Neuron (in vitro differentiated cells): ENCODE results near the gene FRY.

Experiments used
- H2AFZ ChIP-seq: one replicate; pipeline ENCODE4 v1.6.1; 2013; ENCODE audit warnings: low read depth, mild to moderate bottlenecking, inconsistent platforms, low read length, moderate library complexity
- H3K27me3 ChIP-seq: one replicate; pipeline ENCODE4 v1.6.1; 2013; ENCODE audit warnings: low read length; ENCODE audit not compliant: insufficient read depth
- H3K36me3 ChIP-seq: one replicate; pipeline ENCODE4 v1.6.1; 2013; ENCODE audit warnings: low read length; ENCODE audit not compliant: insufficient read depth
- H3K4me1 ChIP-seq: one replicate; pipeline ENCODE4 v1.6.1; 2013; ENCODE audit warnings: low read length; ENCODE audit not compliant: insufficient read depth
- H3K4me3 ChIP-seq: 2 replicates; pipeline ENCODE4 v1.5.1; 2013; ENCODE audit warnings: mild to moderate bottlenecking, low read length, moderate library complexity
- H3K9me3 ChIP-seq: one replicate; pipeline ENCODE4 v1.6.1; 2013; ENCODE audit warnings: low read length

The FRY gene

DNA sequence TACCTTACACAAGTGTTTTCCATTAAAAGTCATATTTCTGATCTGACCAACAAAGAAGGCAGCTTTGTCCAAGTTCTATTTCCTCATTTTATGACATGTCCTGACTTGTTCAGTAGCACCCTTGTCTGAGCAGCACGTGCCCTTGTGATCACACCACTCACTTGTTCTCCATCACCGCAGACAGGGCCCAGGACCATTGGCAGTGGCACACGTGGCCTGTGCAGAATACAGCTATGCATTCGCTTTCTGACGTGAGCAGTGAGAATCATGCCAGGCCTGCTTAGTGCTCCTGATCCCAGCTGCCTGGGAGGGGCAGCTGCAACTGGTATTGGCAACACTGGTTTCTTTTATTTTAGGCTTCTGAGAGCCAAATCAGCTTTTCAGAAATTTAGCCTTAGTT lies 134.2 kb downstream of the FRY start:
- Histone ChIP-seq H3K27me3 (no peaks in the 10 kb centered on the region), H3K36me3 (no peaks in the 10 kb centered on the region), H3K4me3 (no peak overlapping the region)

DNA sequence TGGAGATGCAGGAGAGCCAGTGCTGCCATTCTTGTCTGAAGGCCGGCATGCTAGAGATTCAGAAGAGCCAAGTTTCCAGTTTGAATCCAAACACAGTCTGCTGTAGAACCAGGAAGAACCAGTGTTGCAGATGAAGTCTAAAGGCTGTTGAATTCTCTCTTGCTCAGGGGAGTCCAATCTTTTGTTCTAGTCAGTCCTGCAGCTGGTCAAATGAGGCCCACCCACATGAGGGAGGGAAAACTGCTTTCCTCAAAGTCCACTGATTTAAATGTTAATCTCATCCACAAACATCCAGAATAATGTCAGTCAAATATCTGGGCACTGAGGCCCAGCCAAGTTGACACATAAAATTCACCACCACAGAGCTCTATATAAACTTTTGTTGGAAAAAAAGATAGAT lies 136.6 kb downstream of the FRY start:
- Histone ChIP-seq H3K9me3 (no peaks in the 10 kb centered on the region), H3K4me1 (no peaks in the 10 kb centered on the region), H3K36me3 (no peaks in the 10 kb centered on the region), H3K4me3 (no peak overlapping the region), H2AFZ (no peak overlapping the region), H3K27me3 (no peaks in the 10 kb centered on the region)

More for the DNA sequence above, 134.2 kb downstream of the FRY start:
- no peaks in the 10 kb centered on the region for H3K9me3 ChIP-seq
- no peaks in the 10 kb centered on the region for H3K4me1 ChIP-seq
- H2AFZ ChIP-seq = no peak overlapping the region

DNA sequence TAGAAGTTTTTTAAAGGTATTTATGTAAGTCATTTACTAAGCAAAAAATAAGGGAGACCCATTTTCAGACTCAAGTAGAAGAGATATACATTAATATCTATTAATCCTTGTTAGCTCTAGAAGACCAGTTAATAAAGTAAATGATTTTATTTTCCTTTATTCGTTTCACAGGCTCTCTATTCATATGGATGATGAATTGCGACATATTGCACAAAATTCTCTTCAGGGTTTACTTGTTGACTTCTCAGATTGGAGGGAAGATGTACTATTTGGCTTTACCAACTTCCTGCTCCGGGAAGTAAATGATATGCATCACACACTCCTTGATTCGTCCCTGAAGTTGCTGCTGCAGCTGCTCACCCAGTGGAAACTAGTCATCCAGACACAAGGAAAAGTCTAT lies 139.3 kb downstream of the FRY start:
- Histone ChIP-seq H3K9me3 (no peaks in the 10 kb centered on the region), H3K27me3 (no peaks in the 10 kb centered on the region), H2AFZ (no peak overlapping the region), H3K4me1 (no peaks in the 10 kb centered on the region), H3K36me3 (no peaks in the 10 kb centered on the region), H3K4me3 (no peak overlapping the region)

DNA sequence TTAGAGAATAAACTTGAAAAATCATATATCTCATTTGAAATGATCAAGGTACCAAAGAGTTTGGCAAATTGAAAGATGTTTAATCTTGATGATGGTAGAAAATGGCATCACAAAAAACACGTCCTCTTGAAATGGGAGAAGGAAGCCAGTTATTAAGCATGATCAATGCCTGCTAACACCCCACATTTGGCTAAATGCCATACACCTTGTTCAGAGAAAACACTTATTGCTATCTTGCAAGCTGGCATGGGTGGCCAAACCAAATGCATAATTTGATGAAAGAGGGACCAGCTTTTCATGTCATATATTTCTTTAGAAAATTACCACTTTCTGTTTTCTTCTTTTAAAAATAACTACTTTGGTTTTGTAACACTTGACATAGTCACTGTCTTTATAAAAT lies 142.3 kb downstream of the FRY start:
- Histone ChIP-seq H3K36me3 (no peaks in the 10 kb centered on the region), H3K9me3 (no peaks in the 10 kb centered on the region), H3K4me1 (no peaks in the 10 kb centered on the region), H2AFZ (no peak overlapping the region), H3K4me3 (no peak overlapping the region), H3K27me3 (no peaks in the 10 kb centered on the region)

DNA sequence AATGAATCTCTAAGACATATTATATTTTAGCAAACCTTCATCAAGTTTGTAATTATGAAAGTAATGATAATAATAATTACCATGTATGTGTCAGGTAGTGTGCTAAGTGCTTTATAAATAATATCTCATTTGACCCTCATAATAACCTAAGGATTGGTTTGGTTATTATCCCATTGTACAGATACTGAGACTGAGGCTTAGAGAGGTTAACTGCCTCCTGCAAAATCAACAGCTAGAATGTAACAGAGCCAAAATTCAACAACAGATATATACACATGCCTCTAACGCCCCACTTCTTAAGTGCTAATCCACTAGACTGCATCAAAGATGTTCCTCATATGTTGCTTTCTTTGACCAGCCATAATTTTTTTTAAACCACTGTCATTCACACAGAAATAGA lies 142.8 kb downstream of the FRY start:
- no peaks in the 10 kb centered on the region for H3K27me3 ChIP-seq
- H3K36me3 ChIP-seq = no peaks in the 10 kb centered on the region
- no peak overlapping the region for H3K4me3 ChIP-seq
- no peaks in the 10 kb centered on the region for H3K4me1 ChIP-seq
- no peak overlapping the region for H2AFZ ChIP-seq
- no peaks in the 10 kb centered on the region for H3K9me3 ChIP-seq

DNA sequence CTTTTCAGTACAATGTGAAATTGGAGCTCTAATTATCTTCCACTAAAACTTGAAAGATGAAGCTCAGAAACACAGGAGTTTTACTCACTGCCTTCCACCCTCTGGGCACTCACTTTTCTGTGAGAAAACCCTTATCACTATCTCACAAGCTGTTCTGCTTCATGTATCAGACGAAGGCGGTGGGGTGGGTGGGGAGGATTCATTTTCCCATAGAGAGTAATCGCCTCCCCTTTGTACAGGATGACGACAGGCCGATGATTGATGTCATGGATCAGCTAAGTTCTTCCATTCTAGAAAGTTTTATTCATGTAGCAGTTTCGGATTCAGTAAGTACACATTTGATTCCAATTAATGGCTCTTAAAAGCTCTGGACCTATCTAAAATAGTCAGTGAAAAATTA lies 143.7 kb downstream of the FRY start:
- Histone ChIP-seq H3K36me3 (no peaks in the 10 kb centered on the region), H3K9me3 (no peaks in the 10 kb centered on the region), H3K4me3 (no peak overlapping the region), H2AFZ (no peak overlapping the region), H3K27me3 (no peaks in the 10 kb centered on the region), H3K4me1 (no peaks in the 10 kb centered on the region)

DNA sequence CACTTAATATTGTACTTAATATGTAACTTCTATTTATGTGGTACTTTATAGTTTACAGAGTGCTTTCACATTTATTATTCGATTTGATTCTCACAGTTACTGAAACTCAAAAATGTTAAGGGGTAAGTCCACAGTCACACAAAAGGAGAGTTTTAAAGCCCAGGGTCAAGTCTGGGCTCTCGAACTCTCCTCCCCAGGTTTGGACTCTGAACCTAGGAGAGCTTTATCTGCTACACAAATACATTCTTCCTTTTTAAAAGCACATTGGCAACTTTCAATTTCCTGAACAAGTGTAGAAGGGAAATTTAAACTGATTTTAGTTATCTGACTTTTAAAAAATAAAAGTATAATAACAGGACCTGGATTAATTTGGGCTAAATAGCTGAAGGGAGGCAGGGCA lies 144.4 kb downstream of the FRY start:
- Histone ChIP-seq H3K27me3 (no peaks in the 10 kb centered on the region), H3K4me3 (no peak overlapping the region), H2AFZ (no peak overlapping the region), H3K9me3 (no peaks in the 10 kb centered on the region), H3K4me1 (no peaks in the 10 kb centered on the region), H3K36me3 (no peaks in the 10 kb centered on the region)

DNA sequence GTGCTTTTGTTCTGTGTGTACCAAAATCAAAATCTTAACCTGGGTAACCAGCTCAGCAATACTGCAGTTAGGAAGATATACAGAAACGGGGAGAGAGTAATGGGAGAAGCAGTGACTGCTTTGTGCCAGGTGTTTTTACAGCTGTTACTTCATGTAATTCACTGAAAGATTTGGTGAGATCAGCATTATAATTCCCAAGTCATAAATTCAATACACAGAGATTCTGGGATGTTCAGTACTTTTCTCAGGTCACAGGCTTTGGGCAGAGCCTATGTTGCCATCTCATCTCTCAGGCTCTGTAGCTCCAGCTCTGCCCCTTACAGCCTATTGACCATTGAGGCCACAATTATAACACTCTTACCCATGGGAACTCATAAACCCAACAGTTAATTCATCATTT lies 145.1 kb downstream of the FRY start:
- Histone ChIP-seq H3K27me3 (no peaks in the 10 kb centered on the region), H3K9me3 (no peaks in the 10 kb centered on the region), H3K36me3 (no peaks in the 10 kb centered on the region), H3K4me3 (no peak overlapping the region), H3K4me1 (no peaks in the 10 kb centered on the region), H2AFZ (no peak overlapping the region)

DNA sequence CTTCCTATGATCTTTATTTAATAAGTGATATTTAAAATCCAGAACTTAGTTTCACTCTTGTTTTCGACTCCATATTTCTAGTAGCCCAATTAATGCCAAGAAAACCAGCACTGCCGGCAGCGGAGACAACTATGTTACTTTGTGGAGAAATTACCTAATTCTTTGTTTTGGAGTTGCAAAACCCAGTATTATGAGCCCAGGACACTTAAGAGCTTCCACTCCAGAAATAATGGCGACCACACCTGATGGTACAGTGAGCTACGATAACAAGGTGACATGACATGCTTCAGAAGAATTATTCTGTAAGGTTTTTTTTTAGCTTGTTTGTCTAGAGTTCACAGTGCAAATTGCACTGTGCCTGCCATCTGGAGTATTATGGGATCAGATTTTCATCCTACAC lies 147.2 kb downstream of the FRY start:
- Histone ChIP-seq H3K4me3 (no peak overlapping the region), H3K36me3 (no peaks in the 10 kb centered on the region), H3K4me1 (no peaks in the 10 kb centered on the region), H3K9me3 (no peaks in the 10 kb centered on the region), H3K27me3 (no peaks in the 10 kb centered on the region), H2AFZ (no peak overlapping the region)

DNA sequence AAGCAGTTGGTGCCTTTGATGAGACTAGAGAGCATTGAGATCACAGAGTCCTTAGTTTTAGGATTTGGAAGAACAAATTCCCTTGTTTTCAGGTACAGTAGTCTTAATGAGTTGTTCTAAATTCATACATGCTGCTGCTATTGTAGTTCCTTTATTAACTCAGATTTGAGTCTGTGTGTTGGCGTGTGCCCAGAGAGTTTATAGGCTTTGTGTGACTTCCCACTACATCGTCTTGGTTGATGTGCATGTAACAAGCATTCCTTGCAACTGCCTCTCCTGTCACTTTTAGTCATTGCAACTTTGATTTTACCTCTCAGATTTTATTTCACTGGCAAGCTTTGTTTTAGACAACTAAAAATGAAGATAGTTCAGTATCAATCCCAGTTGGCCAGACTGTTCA lies 148.1 kb downstream of the FRY start:
- Histone ChIP-seq H3K4me1 (peaks cover under 1% of the 10 kb centered on the region), H3K27me3 (no peaks in the 10 kb centered on the region), H2AFZ (no peak overlapping the region), H3K36me3 (no peaks in the 10 kb centered on the region), H3K4me3 (no peak overlapping the region), H3K9me3 (no peaks in the 10 kb centered on the region)

DNA sequence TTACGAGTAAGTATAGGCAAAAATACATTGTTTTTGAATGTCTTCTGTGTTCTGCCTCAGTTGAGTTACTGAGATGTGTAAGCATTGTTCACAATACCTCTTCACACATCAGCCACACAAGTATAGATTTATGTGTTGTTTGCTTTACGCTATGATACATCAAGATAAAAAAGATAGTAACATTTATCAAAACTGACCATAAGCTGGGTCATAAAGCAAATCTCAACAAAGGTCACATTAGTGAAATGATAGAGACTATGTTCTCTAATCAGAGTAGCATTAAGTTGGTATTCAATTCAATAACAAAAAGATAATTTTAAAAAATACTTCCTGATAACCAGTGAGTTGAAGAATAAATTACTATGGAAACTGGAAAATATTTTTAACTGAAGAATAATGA lies 156.1 kb downstream of the FRY start:
- H3K4me3 ChIP-seq = no peak overlapping the region
- H3K36me3 ChIP-seq = no peaks in the 10 kb centered on the region
- H3K9me3 ChIP-seq = no peaks in the 10 kb centered on the region
- H3K4me1 ChIP-seq = peaks cover 3% of the 10 kb centered on the region
- no peaks in the 10 kb centered on the region for H3K27me3 ChIP-seq
- no peak overlapping the region for H2AFZ ChIP-seq

DNA sequence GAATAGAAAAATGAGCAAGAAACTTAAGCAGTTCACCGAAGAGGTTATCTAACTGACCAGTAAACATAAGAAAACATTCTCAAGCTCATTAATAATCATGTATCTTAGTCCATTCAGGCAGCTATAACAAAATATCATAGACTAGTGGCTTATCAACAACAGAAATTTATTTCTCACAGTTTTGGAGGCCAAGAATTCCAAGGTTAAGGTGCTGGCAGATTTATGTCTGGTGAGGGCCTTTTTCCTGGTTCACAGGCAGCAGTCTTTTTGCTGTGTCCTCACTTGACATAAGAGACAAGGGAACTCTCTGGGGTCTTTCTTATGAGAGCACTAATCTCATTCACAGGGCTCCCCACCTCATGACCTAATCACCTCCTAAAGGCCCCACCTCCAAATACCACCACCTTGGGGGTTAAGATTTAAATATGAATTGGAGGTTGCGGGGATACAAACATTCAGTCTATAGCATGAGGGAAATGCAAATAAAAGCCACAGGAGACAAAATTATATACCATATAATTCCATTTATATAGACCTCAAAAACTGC lies 160.0 kb downstream of the FRY start:
- Histone ChIP-seq H2AFZ (no peak overlapping the region), H3K4me3 (no peak overlapping the region), H3K4me1 (peaks cover 13% of the 10 kb centered on the region), H3K27me3 (no peaks in the 10 kb centered on the region), H3K9me3 (no peaks in the 10 kb centered on the region), H3K36me3 (no peaks in the 10 kb centered on the region)

DNA sequence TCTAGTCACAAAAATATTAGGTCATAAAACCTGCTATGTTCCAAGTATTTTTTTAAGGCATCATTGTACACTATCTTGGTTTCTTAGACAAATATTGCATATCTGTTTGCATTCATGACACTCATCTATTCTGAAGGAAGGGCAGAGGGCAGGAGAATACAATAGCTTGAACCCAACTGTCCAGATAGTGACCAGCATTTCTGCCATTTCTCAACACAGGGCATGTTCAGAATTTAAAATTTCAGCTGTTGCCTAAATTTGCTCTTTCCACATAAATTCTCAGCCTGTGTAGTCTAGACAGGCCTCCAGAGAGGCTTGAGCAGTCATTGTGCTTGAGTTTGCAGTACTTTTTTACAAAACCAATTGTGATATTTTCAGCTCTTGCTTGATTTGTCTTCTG lies 164.1 kb downstream of the FRY start:
- Histone ChIP-seq H3K4me1 (peaks cover 13% of the 10 kb centered on the region), H3K9me3 (no peaks in the 10 kb centered on the region), H3K36me3 (no peaks in the 10 kb centered on the region), H3K27me3 (no peaks in the 10 kb centered on the region), H2AFZ (no peak overlapping the region), H3K4me3 (no peak overlapping the region)

DNA sequence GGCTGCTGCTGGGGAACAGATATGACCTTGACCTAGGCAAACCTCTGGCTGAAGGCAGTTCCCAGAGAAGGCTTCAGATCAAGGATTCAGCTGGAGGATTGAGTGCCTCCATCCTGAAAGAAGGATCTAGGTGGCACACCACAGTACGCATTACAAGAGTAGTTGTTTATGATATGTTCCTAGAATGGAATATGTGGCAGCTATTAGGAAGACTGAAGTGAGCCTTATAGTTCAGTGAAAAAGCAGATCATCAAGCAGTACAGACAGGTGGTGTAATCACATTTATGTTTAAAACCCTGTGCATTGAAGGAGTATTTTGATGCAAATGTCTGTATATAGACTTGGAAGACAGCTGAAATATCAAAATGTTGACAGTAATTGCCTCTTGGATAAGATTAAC lies 167.6 kb downstream of the FRY start:
- no peaks in the 10 kb centered on the region for H3K9me3 ChIP-seq
- H3K4me3 ChIP-seq = no peak overlapping the region
- H3K4me1 ChIP-seq = peaks cover 13% of the 10 kb centered on the region
- no peaks in the 10 kb centered on the region for H3K27me3 ChIP-seq
- H3K36me3 ChIP-seq = no peaks in the 10 kb centered on the region
- H2AFZ ChIP-seq = no peak overlapping the region
